Breast epithelium (tissue), 3 donors: ENCODE results near the gene RBM33.

Experiments
- CTCF ChIP-seq, 3 donors: fragments of 450-650 bp; IDR thresholded peaks; one replicate each; pipeline ENCODE4 v1.5.1; 2016 to 2017; ENCODE audit warnings: antibody characterized with exemption in 3 of 3, mild to moderate bottlenecking in 3 of 3, moderate library complexity in 3 of 3
- POLR2A ChIP-seq: fragments of 450-650 bp; IDR thresholded peaks from one replicate; pipeline ENCODE4 v1.6.1; 2016; ENCODE audit warnings: antibody characterized with exemption, mild to moderate bottlenecking, moderate library complexity

- TF ChIP-seq POLR2A = no peak
- no peak for TF ChIP-seq CTCF (IDR thresholded peaks at IDR 0.05)
Observed at GRCh38 chr7:155710530-155710929, 66.1 kb downstream of the RBM33 start.
